ENCODE data around the gene DAB2IP.

The DAB2IP gene

GRCh38 chr9:121756474-121757280 is 105.2 kb downstream of the DAB2IP start:
- Histone ChIP-seq H3K9me3 (ENCODE audit: insufficient read depth, low read length) (no peaks in the 10 kb centered on the region), H3K9me2 (replicated peaks; ENCODE audit: insufficient read depth, low read length) (no peaks in the 10 kb centered on the region), H3K36me3 (ENCODE audit: low read length) (no peaks in the 10 kb centered on the region), H3K4me3 (ENCODE audit: insufficient read depth, low read length, poor library complexity, severe bottlenecking) (no peak overlapping the region), H3K27me3 (ENCODE audit: low read length) (no peaks in the 10 kb centered on the region), H3F3A (ENCODE audit: insufficient read depth) (no peaks in the 10 kb centered on the region), H3K79me2 (ENCODE audit: insufficient read depth, low read length) (no peaks in the 10 kb centered on the region), H4K20me1 (ENCODE audit: low read depth, low read length) (no peaks in the 10 kb centered on the region), H3K27ac (ENCODE audit: low read depth, low read length) (no peak overlapping the region), H3K4me2 (ENCODE audit: low read depth, low read length, poor library complexity, severe bottlenecking) (no peak overlapping the region), H3K9ac (ENCODE audit: low read length) (no peak overlapping the region), H2AFZ (ENCODE audit: low read depth, low read length, severe bottlenecking) (no peak overlapping the region)
- TF ChIP-seq CTCF (IDR thresholded peaks at IDR 0.05; ENCODE audit: insufficient read depth, low read length, poor library complexity, severe bottlenecking): no peak
- no peak for TF ChIP-seq EZH2phosphoT487 (conservative IDR thresholded peaks at IDR 0.05; ENCODE audit: low read length)

DNA sequence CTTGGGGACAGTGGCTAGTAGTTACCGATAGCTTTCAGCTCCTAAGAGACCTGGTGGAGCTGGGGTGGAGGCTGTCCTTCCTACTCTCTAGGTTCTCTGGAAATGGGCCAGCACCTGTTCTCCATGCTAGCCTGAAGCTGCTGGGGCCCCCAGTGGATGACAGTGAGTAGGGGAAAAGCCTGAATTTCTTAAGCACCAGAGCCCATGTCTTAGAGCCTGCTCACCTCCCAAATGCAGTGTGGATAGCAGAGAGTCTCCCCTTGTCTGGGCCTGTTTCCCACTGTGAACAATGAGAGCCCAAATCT is 105.8 kb downstream of the DAB2IP start:
- Histone ChIP-seq H3K4me2 (ENCODE audit: low read depth, low read length, poor library complexity, severe bottlenecking) (no peak overlapping the region), H3F3A (ENCODE audit: insufficient read depth) (no peaks in the 10 kb centered on the region), H3K9me2 (replicated peaks; ENCODE audit: insufficient read depth, low read length) (no peaks in the 10 kb centered on the region), H3K36me3 (ENCODE audit: low read length) (no peaks in the 10 kb centered on the region), H3K4me3 (ENCODE audit: insufficient read depth, low read length, poor library complexity, severe bottlenecking) (no peak overlapping the region), H3K79me2 (ENCODE audit: insufficient read depth, low read length) (no peaks in the 10 kb centered on the region), H4K20me1 (ENCODE audit: low read depth, low read length) (no peaks in the 10 kb centered on the region), H3K9ac (ENCODE audit: low read length) (no peak overlapping the region), H3K27me3 (ENCODE audit: low read length) (no peaks in the 10 kb centered on the region), H3K27ac (ENCODE audit: low read depth, low read length) (no peak overlapping the region), H2AFZ (ENCODE audit: low read depth, low read length, severe bottlenecking) (no peak overlapping the region), H3K9me3 (ENCODE audit: insufficient read depth, low read length) (no peaks in the 10 kb centered on the region)
- TF ChIP-seq EZH2phosphoT487 (conservative IDR thresholded peaks at IDR 0.05; ENCODE audit: low read length) (no peak), CTCF (IDR thresholded peaks at IDR 0.05; ENCODE audit: insufficient read depth, low read length, poor library complexity, severe bottlenecking) (no peak)

- Histone ChIP-seq H3K9me3 (ENCODE audit: insufficient read depth, low read length) (no peaks in the 10 kb centered on the region), H3K36me3 (ENCODE audit: low read length) (no peaks in the 10 kb centered on the region), H3K9me2 (replicated peaks; ENCODE audit: insufficient read depth, low read length) (no peaks in the 10 kb centered on the region), H3K4me2 (ENCODE audit: low read depth, low read length, poor library complexity, severe bottlenecking) (no peak overlapping the region), H3K4me3 (ENCODE audit: insufficient read depth, low read length, poor library complexity, severe bottlenecking) (no peak overlapping the region), H3F3A (ENCODE audit: insufficient read depth) (no peaks in the 10 kb centered on the region), H3K27me3 (ENCODE audit: low read length) (no peaks in the 10 kb centered on the region), H4K20me1 (ENCODE audit: low read depth, low read length) (no peaks in the 10 kb centered on the region), H3K79me2 (ENCODE audit: insufficient read depth, low read length) (no peaks in the 10 kb centered on the region), H3K9ac (ENCODE audit: low read length) (no peak overlapping the region), H2AFZ (ENCODE audit: low read depth, low read length, severe bottlenecking) (no peak overlapping the region), H3K27ac (ENCODE audit: low read depth, low read length) (no peak overlapping the region)
- TF ChIP-seq EZH2phosphoT487 (conservative IDR thresholded peaks at IDR 0.05; ENCODE audit: low read length): no peak
- TF ChIP-seq CTCF (IDR thresholded peaks at IDR 0.05; ENCODE audit: insufficient read depth, low read length, poor library complexity, severe bottlenecking): no peak
Observed at GRCh38 chr9:121758693-121759092, 107.3 kb downstream of the DAB2IP start.
